DMS153 (cell line): ENCODE results near the gene SRGAP3.

Source experiments
- DNase-seq: peaks from one replicate; lab custom pipeline; 2025; lab: John Stamatoyannopoulos, UW

Gene SRGAP3

GRCh38 chr3:9081184-9081818 is 168.1 kb downstream of the SRGAP3 start:
- DNase-seq, result no peak

- no peak for DNase-seq
Measured at GRCh38 chr3:9080163-9080562, 169.3 kb downstream of the SRGAP3 start.

GRCh38 chr3:9079676-9080075 is 169.8 kb downstream of the SRGAP3 start:
- no peak for DNase-seq

- no peak for DNase-seq
Measured at GRCh38 chr3:9078561-9079240, 170.7 kb downstream of the SRGAP3 start.

GRCh38 chr3:9077029-9077428 is 172.4 kb downstream of the SRGAP3 start:
- no peak for DNase-seq

GRCh38 chr3:9075762-9076161 is 173.7 kb downstream of the SRGAP3 start:
- DNase-seq, result no peak

- no peak for DNase-seq
Measured at GRCh38 chr3:9074079-9074478, 175.4 kb downstream of the SRGAP3 start.

- no peak for DNase-seq
Measured at GRCh38 chr3:9072667-9073009, 176.8 kb downstream of the SRGAP3 start.

GRCh38 chr3:9071936-9072666 is 177.3 kb downstream of the SRGAP3 start:
- no peak for DNase-seq

GRCh38 chr3:9070961-9071360 is 178.5 kb downstream of the SRGAP3 start:
- DNase-seq, result no peak

GRCh38 chr3:9069971-9070370 is 179.5 kb downstream of the SRGAP3 start:
- DNase-seq, result no peak

GRCh38 chr3:9068051-9068450 is 181.4 kb downstream of the SRGAP3 start:
- no peak for DNase-seq

GRCh38 chr3:9067352-9067975 is 182.0 kb downstream of the SRGAP3 start:
- DNase-seq, result peak; percentile 11

GRCh38 chr3:9066775-9067174 is 182.7 kb downstream of the SRGAP3 start:
- no peak for DNase-seq

- DNase-seq, result no peak
Measured at GRCh38 chr3:9066141-9066540, 183.3 kb downstream of the SRGAP3 start.

- peak; percentile 18 for DNase-seq
Measured at GRCh38 chr3:9064850-9065249, 184.6 kb downstream of the SRGAP3 start.

- no peak for DNase-seq
Measured at GRCh38 chr3:9064251-9064650, 185.2 kb downstream of the SRGAP3 start.

GRCh38 chr3:9062570-9062969 is 186.9 kb downstream of the SRGAP3 start:
- no peak for DNase-seq

- no peak for DNase-seq
Measured at GRCh38 chr3:9061634-9062033, 187.8 kb downstream of the SRGAP3 start.

- DNase-seq, result no peak
Measured at GRCh38 chr3:9059489-9060400, 189.7 kb downstream of the SRGAP3 start.

- no peak for DNase-seq
Measured at GRCh38 chr3:9056581-9056980, 192.9 kb downstream of the SRGAP3 start.
